Loucy (cell line): ENCODE measurements around the gene ATP8A2.

Source experiments
- H2AFZ ChIP-seq: fragments of 200-600 bp; sonication (generic); 2 replicates; pipeline ENCODE4 v1.6.0; 2016; ENCODE audit warnings: antibody characterized with exemption, mild to moderate bottlenecking, low read length, moderate library complexity
- H3F3A ChIP-seq: fragments of 200-600 bp; 2 replicates; pipeline ENCODE4 v1.6.0; 2016; ENCODE audit warnings: antibody characterized with exemption, low read depth, mild to moderate bottlenecking
- H3K27me3 ChIP-seq: fragments of 200-600 bp; sonication (generic); 2 replicates; pipeline ENCODE4 v1.6.1; 2014; ENCODE audit warnings: low read length, mild to moderate bottlenecking; ENCODE audit not compliant: insufficient read depth, poor library complexity, severe bottlenecking
- H3K36me3 ChIP-seq: fragments of 200-600 bp; sonication (generic); 2 replicates; pipeline ENCODE4 v1.6.1; 2016; ENCODE audit warnings: low read length; ENCODE audit not compliant: insufficient read depth
- H3K4me1 ChIP-seq: fragments of 200-600 bp; sonication (generic); 2 replicates; pipeline ENCODE4 v1.5.1; 2014; ENCODE audit warnings: low read length, mild to moderate bottlenecking; ENCODE audit not compliant: insufficient read depth, poor library complexity, severe bottlenecking
- H3K4me2 ChIP-seq: fragments of 200-600 bp; sonication (generic); 2 replicates; pipeline ENCODE4 v1.6.0; 2014; ENCODE audit warnings: antibody characterized with exemption, low read length, low read depth, mild to moderate bottlenecking; ENCODE audit not compliant: poor library complexity, severe bottlenecking
- H3K4me3 ChIP-seq: fragments of 200-600 bp; sonication (generic); 2 replicates; pipeline ENCODE4 v1.5.1; 2014; ENCODE audit warnings: low read length, mild to moderate bottlenecking, mixed read lengths; ENCODE audit not compliant: poor library complexity, severe bottlenecking
- H3K79me2 ChIP-seq: fragments of 200-600 bp; sonication (generic); 2 replicates; pipeline ENCODE4 v1.6.1; 2014; ENCODE audit warnings: low read length; ENCODE audit not compliant: insufficient read depth
- H3K9ac ChIP-seq: fragments of 200-600 bp; sonication (generic); 2 replicates; pipeline ENCODE4 v1.6.0; 2014; ENCODE audit warnings: mild to moderate bottlenecking, low read depth, low read length, moderate library complexity; ENCODE audit not compliant: poor library complexity, severe bottlenecking
- H3K9me2 ChIP-seq: fragments of 200-600 bp; sonication (generic); replicated peaks from 2 replicates; pipeline ENCODE4 v1.6.1; 2016; ENCODE audit warnings: low read depth, low read length, mixed read lengths
- H3K9me3 ChIP-seq: fragments of 200-600 bp; sonication (generic); 2 replicates; pipeline ENCODE4 v1.6.1; 2014; ENCODE audit warnings: mild to moderate bottlenecking, antibody characterized with exemption, low read length, low read depth; ENCODE audit not compliant: insufficient read depth
- H4K20me1 ChIP-seq: fragments of 200-600 bp; sonication (generic); 2 replicates; pipeline ENCODE4 v1.6.0; 2014; ENCODE audit warnings: antibody characterized with exemption, low read length, mild to moderate bottlenecking; ENCODE audit not compliant: insufficient read depth, poor library complexity, severe bottlenecking
- CTCF ChIP-seq: fragments of 200-600 bp; sonication (generic); conservative IDR thresholded peaks from 2 replicates; pipeline ENCODE4 v1.5.1; 2014; ENCODE audit warnings: mild to moderate bottlenecking, antibody characterized with exemption, low read length
- EZH2phosphoT487 ChIP-seq: fragments of 200-600 bp; IDR thresholded peaks from 2 replicates; pipeline ENCODE4 v1.6.1; 2018; ENCODE audit warnings: antibody characterized with exemption, mild to moderate bottlenecking, moderate library complexity, borderline replicate concordance

Gene ATP8A2

GRCh38 chr13:25977216-25977615, 605.4 kb downstream of the ATP8A2 start:
- Histone ChIP-seq H3K9me3 (no peaks in the 10 kb centered on the region), H3K4me2 (no peak overlapping the region), H3K79me2 (no peaks in the 10 kb centered on the region), H3K36me3 (no peaks in the 10 kb centered on the region), H3F3A (no peaks in the 10 kb centered on the region), H4K20me1 (no peaks in the 10 kb centered on the region), H3K4me3 (no peak overlapping the region), H3K9me2 (no peaks in the 10 kb centered on the region), H3K9ac (no peak overlapping the region), H3K27me3 (no peaks in the 10 kb centered on the region), H3K4me1 (peaks cover 39% of the 10 kb centered on the region), H2AFZ (peak overlapping the region; percentile 77)
- TF ChIP-seq EZH2phosphoT487 (no peak), CTCF (no peak)

GRCh38 chr13:25977671-25978070, 605.9 kb downstream of the ATP8A2 start:
- Histone ChIP-seq H3K79me2 (no peaks in the 10 kb centered on the region), H3K4me1 (peaks cover 34% of the 10 kb centered on the region), H3F3A (no peaks in the 10 kb centered on the region), H3K27me3 (no peaks in the 10 kb centered on the region), H3K4me3 (no peak overlapping the region), H3K9ac (no peak overlapping the region), H3K4me2 (no peak overlapping the region), H3K9me2 (no peaks in the 10 kb centered on the region), H4K20me1 (no peaks in the 10 kb centered on the region), H3K9me3 (no peaks in the 10 kb centered on the region), H2AFZ (peak overlapping the region; percentile 77; the same call in 1 of the 2 replicates), H3K36me3 (no peaks in the 10 kb centered on the region)
- TF ChIP-seq EZH2phosphoT487, result no peak
- TF ChIP-seq CTCF, result no peak

- H3K27me3 ChIP-seq, result no peaks in the 10 kb centered on the region
- no peaks in the 10 kb centered on the region for H3K79me2 ChIP-seq
- H3F3A ChIP-seq, result no peaks in the 10 kb centered on the region
- TF ChIP-seq CTCF, result no peak
- no peak for TF ChIP-seq EZH2phosphoT487
- no peak overlapping the region for H3K9ac ChIP-seq
- H3K4me3 ChIP-seq, result no peak overlapping the region
- H3K9me2 ChIP-seq, result no peaks in the 10 kb centered on the region
- H3K36me3 ChIP-seq, result no peaks in the 10 kb centered on the region
- no peak overlapping the region for H3K4me2 ChIP-seq
- no peak overlapping the region for H2AFZ ChIP-seq
- H4K20me1 ChIP-seq, result no peaks in the 10 kb centered on the region
- no peaks in the 10 kb centered on the region for H3K9me3 ChIP-seq
- peaks cover 22% of the 10 kb centered on the region for H3K4me1 ChIP-seq
Measured at GRCh38 chr13:25978961-25979360, 607.2 kb downstream of the ATP8A2 start.
